OCI-LY1 (cell line): Measurements from ENCODE around the gene PTGES3L.

ENCODE experiments used
- CTCF ChIP-seq: fragments of 200-600 bp; sonication (generic), shearing (Covaris generic); IDR thresholded peaks from 2 replicates; pipeline ENCODE4 v1.5.1; 2017; ENCODE audit warnings: mild to moderate bottlenecking, antibody characterized with exemption, low read length, moderate library complexity, mixed read lengths
- EZH2 ChIP-seq: fragments of 200-600 bp; sonication (generic), shearing (Covaris generic); IDR thresholded peaks from 2 replicates; pipeline ENCODE4 v1.8.0; 2017; ENCODE audit warnings: borderline replicate concordance, mixed run types, mild to moderate bottlenecking, antibody characterized with exemption, low read length, moderate library complexity, mixed read lengths

- TF ChIP-seq EZH2, result no peak
- no peak for TF ChIP-seq CTCF
Measured at GRCh38 chr17:42969001-42969581, 10.8 kb downstream of the PTGES3L start.
